SU-DHL-6 (cell line): ENCODE results near the gene ATP2B2.

Experiments
- EZH2phosphoT487 ChIP-seq: fragments of 200-600 bp; sonication (generic), shearing (Covaris generic); conservative IDR thresholded peaks from 2 replicates; pipeline ENCODE4 v1.6.1; 2018; ENCODE audit warnings: mild to moderate bottlenecking, antibody characterized with exemption, low read length, moderate library complexity, mixed read lengths
- TF ChIP-seq, protein P1 (sequence below): fragments of 200-600 bp; sonication (generic); IDR thresholded peaks from one replicate; pipeline ENCODE4 v1.5.1; 2017; ENCODE audit warnings: antibody characterized with exemption, mild to moderate bottlenecking, low read length, moderate library complexity; ENCODE audit not compliant: insufficient read depth, poor library complexity, severe bottlenecking

DNA sequence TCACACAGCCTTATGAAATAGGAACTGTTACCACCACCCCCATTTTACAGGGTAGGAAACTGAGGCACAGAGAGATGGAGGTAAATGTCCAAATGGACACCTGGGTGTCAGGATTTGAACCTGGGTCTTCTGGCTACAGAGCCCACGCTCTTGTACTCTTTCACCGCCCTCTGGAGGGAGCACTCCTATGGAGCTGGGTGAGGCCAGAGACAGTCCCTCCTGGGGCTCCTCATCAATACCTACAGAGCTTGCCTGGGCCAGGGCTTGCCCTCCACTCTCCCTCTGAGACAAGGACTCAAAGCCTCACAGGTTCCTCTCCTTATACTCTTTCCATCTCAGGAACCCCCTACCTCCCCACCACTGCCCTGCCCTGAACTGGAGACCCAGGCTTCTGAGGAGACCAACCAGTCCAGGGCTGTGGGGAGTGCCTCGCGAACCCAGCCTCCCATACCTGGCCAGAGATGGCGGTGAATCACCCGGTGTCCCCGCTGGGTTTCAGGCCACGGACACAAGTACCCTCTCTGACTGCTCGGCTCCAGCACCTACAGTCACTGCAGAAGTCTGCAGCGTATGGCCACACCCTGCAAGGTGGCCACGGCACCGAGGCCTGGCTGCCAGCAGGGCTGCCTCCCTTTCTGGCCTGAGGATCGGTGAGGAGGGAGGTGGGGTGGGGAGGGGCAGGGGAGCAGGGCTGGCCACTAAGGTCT is 22.1 kb upstream of the ATP2B2 start:
- TF ChIP-seq, protein P1, sequence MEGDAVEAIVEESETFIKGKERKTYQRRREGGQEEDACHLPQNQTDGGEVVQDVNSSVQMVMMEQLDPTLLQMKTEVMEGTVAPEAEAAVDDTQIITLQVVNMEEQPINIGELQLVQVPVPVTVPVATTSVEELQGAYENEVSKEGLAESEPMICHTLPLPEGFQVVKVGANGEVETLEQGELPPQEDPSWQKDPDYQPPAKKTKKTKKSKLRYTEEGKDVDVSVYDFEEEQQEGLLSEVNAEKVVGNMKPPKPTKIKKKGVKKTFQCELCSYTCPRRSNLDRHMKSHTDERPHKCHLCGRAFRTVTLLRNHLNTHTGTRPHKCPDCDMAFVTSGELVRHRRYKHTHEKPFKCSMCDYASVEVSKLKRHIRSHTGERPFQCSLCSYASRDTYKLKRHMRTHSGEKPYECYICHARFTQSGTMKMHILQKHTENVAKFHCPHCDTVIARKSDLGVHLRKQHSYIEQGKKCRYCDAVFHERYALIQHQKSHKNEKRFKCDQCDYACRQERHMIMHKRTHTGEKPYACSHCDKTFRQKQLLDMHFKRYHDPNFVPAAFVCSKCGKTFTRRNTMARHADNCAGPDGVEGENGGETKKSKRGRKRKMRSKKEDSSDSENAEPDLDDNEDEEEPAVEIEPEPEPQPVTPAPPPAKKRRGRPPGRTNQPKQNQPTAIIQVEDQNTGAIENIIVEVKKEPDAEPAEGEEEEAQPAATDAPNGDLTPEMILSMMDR, result no peak
- no peak for TF ChIP-seq EZH2phosphoT487
